ENCODE measurements around the gene ANG. TPM values are rescaled to one million over a fixed set of nuclear protein-coding genes. Genes with fewer than 3 reads are reported as not detected.
"Not testable (repeated sequence)": the region's sequence is repeated elsewhere in the genome, so short reads cannot be mapped to it uniquely, and the experiment has no call there.

ANG gene
- total RNA-seq, 1 donor: 1.7 TPM

- no peak for TF ChIP-seq CTCF (IDR thresholded peaks at IDR 0.05; ENCODE audit: insufficient read depth, low read depth, low read length)
- no peak overlapping the region for H3K4me3 ChIP-seq (ENCODE audit: low read depth, low read length)
- no peak for DNase-seq (ENCODE audit: low read depth)
Observed at GRCh38 chr14:20661197-20661596, 27.4 kb upstream of the ANG start.

GRCh38 chr14:20662968-20663732, 25.4 kb upstream of the ANG start:
- H3K4me3 ChIP-seq (ENCODE audit: low read depth, low read length): peak overlapping the region; percentile 12
- TF ChIP-seq CTCF (IDR thresholded peaks at IDR 0.05; ENCODE audit: insufficient read depth, low read depth, low read length): peak; percentile 36
- peak; percentile 27 for DNase-seq (ENCODE audit: low read depth)

GRCh38 chr14:20666400-20666961, 22.1 kb upstream of the ANG start:
- not testable (repeated sequence) for H3K4me3 ChIP-seq (ENCODE audit: low read depth, low read length); DNase-seq (ENCODE audit: low read depth)

- H3K4me3 ChIP-seq (ENCODE audit: low read depth, low read length): no peak overlapping the region
- no peak for TF ChIP-seq CTCF (IDR thresholded peaks at IDR 0.05; ENCODE audit: insufficient read depth, low read depth, low read length)
- no peak for DNase-seq (ENCODE audit: low read depth)
Observed at GRCh38 chr14:20667957-20668356, 20.6 kb upstream of the ANG start.

GRCh38 chr14:20668969-20669368, 19.6 kb upstream of the ANG start:
- no peak for TF ChIP-seq CTCF (IDR thresholded peaks at IDR 0.05; ENCODE audit: insufficient read depth, low read depth, low read length)
- H3K4me3 ChIP-seq (ENCODE audit: low read depth, low read length): no peak overlapping the region
- DNase-seq (ENCODE audit: low read depth): no peak

- no peak overlapping the region for H3K4me3 ChIP-seq (ENCODE audit: low read depth, low read length)
- no peak for TF ChIP-seq CTCF (IDR thresholded peaks at IDR 0.05; ENCODE audit: insufficient read depth, low read depth, low read length)
- no peak for DNase-seq (ENCODE audit: low read depth)
Observed at GRCh38 chr14:20671597-20672283, 16.8 kb upstream of the ANG start.

GRCh38 chr14:20675669-20676068, 12.9 kb upstream of the ANG start:
- no peak for TF ChIP-seq CTCF (IDR thresholded peaks at IDR 0.05; ENCODE audit: insufficient read depth, low read depth, low read length)
- no peak overlapping the region for H3K4me3 ChIP-seq (ENCODE audit: low read depth, low read length)
- DNase-seq (ENCODE audit: low read depth): no peak
